ENCODE measurements around the gene VPS54.
"Not testable (repeated sequence)": the region's sequence is repeated elsewhere in the genome, so short reads cannot be mapped to it uniquely, and the experiment has no call there.

Gene VPS54

DNA sequence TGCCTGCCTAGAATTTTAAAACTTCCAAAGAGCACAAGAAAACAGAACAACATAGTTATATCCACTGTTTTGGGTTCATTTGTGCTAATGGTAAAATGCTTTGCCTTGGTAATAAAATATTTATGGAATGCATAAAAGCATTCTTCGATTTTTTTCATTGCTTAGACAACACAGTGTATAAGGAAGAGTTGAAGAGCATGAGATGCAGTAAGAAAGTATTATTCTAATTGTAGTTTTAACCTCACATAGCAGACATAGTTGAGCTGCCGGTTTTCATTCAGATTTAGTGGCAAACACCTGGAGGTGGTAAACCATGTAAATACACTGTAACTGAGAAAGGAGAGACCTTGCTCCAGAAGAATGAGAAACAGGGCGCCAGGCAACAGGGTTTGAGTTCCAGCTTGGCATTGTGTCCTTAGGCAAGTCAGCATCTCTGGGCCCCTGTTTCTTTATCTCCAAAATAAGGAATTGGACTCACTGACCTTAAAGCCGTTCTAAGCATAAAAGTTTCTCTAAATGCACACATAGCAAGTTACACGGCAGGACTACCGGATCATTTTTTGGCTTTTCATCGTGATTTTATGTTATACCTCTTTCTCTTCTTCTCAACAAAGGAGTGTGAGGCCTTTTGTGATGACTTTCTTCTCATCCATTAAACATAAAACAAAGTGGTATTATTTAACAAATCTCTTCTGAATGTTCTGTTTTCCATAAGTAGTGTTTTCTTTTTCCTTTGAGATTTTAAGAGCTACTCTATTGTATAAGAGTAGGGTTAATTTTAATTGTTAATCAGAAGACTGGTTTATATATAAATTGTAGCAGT lies 169.6 kb downstream of the VPS54 start:
- no peak for DNase-seq

DNA sequence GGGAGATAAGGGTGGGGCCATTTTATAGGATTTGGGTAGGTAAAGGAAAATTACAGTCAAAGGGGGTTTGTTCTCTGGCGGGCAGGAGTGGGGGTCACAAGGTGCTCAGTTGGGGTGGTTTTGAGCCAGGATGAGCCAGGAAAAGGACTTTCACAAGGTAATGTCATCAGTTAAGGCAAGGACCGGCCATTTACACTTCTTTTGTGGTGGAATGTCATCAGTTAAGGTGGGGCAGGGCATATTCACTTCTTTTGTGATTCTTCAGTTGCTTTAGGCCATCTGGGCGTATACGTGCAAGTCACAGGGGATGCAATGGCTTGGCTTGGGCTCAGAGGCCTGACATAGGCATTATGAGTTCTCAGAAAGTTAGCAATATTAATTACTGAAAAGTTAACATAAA lies 171.7 kb downstream of the VPS54 start:
- DNase-seq, result not testable (repeated sequence)

More for the DNA sequence above, 169.6 kb downstream of the VPS54 start:
- TF ChIP-seq GATA1 (IDR thresholded peaks at IDR 0.05; ENCODE audit: low read depth, low read length) (no peak), POLR2A (IDR thresholded peaks at IDR 0.05; ENCODE audit: low read length) (no peak)

DNA sequence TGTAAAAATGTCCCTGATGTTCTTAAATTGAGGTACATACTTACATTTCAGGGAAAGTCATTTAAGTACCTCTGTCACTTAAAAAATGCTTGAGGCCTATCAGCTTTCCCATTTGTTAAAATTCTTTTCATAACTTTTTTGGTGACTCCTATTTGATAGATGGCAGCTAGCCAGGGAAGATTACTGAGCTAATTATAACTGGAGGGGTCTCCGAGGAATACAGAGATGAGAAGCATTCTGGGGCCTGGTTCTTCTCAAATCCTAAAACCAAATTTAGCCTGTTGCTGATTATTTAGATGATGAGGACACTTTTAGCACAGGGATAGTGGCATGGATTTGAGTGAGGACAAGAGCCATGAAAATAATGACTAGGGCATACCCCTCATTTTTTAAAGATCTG lies 172.7 kb downstream of the VPS54 start:
- no peak for TF ChIP-seq GATA1 (IDR thresholded peaks at IDR 0.05; ENCODE audit: low read depth, low read length)
- DNase-seq, result no peak

DNA sequence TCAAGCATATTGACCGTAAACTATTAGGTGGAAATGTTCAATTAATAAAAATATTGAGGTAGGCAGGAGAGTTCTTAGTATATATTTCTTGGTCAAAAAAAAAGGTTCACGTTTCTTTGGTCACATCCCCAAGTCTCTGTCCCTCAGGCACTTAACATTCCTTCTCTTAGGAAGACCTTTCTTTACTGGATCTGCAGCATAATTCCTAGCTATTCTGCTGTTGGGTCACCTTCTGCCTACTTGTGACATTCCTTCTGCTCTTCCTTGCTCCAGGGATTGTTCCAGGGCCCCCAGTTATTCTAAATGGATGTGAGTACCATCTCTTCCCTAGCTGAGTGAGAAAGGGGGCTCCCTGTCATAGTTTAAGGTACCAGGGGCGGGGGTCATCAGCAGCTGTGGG lies 173.4 kb downstream of the VPS54 start:
- TF ChIP-seq GATA1 (IDR thresholded peaks at IDR 0.05; ENCODE audit: low read depth, low read length), result no peak

DNA sequence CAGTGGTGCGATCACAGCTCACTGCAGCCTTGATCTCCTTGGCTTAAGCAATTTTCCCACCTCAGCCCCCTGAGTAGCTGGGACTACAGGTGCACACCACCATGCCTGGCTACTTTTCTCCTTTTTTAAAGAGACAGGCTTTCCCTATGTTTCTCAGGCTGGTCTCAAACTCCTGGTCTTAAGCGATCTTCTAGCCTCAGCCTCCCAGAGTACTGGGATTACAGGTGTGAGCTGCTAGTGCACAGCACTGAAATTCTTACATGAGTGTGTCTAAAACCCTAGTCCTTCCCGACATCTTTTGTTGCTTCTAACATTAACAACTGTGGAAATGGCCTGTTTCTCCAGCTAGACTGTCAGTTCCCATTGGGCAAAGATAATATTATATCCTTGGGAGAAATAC lies 174.6 kb downstream of the VPS54 start:
- TF ChIP-seq POLR2A (IDR thresholded peaks at IDR 0.05; ENCODE audit: low read length) (no peak), GATA1 (IDR thresholded peaks at IDR 0.05; ENCODE audit: low read depth, low read length) (no peak)
- DNase-seq, result no peak

More for the DNA sequence above, 173.4 kb downstream of the VPS54 start:
- DNase-seq, result no peak

DNA sequence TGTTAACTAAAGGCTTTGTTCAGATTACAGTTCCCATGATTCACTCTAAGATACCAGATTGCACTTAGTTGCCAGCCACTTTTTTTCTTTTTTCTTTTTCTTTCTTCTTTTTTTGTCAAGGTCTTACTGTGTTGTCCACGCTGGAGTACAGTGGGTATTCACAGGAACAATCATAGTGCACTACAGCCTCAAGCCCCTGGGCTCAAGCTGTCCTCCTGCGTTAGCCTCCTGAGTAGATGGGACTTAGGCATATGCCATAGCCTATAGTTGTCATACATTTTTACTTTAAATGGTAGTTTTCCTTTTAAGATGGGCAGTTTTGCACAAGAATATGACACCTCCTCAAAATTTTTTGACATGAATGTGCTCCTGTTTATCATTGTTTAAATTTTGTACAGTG lies 175.4 kb downstream of the VPS54 start:
- TF ChIP-seq GATA1 (IDR thresholded peaks at IDR 0.05; ENCODE audit: low read depth, low read length) (no peak), POLR2A (IDR thresholded peaks at IDR 0.05; ENCODE audit: low read length) (no peak)

DNA sequence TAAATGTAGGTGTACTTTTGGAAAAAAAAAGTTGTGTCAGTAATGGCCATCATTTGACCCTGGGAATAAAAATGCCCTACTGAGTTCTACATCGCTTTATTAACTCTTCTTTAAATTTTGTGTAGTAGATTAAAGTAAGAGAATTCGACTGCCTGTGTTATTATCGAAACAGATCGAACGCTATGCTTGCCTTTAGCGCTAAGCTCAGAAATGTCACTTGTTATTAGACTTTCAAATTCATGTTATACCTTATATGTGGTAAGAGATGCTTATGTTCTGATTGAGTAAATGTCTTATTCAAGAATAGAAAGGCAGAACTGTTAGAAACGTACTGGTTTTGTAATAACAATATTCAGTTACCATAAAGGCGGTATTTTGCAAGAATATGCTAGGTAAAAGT lies 176.1 kb downstream of the VPS54 start:
- no peak for TF ChIP-seq GATA1 (IDR thresholded peaks at IDR 0.05; ENCODE audit: low read depth, low read length)
- TF ChIP-seq POLR2A (IDR thresholded peaks at IDR 0.05; ENCODE audit: low read length), result no peak
- DNase-seq, result peak in 1 of 2 experiments; percentile 27

More for the DNA sequence above, 175.4 kb downstream of the VPS54 start:
- DNase-seq, result no peak

DNA sequence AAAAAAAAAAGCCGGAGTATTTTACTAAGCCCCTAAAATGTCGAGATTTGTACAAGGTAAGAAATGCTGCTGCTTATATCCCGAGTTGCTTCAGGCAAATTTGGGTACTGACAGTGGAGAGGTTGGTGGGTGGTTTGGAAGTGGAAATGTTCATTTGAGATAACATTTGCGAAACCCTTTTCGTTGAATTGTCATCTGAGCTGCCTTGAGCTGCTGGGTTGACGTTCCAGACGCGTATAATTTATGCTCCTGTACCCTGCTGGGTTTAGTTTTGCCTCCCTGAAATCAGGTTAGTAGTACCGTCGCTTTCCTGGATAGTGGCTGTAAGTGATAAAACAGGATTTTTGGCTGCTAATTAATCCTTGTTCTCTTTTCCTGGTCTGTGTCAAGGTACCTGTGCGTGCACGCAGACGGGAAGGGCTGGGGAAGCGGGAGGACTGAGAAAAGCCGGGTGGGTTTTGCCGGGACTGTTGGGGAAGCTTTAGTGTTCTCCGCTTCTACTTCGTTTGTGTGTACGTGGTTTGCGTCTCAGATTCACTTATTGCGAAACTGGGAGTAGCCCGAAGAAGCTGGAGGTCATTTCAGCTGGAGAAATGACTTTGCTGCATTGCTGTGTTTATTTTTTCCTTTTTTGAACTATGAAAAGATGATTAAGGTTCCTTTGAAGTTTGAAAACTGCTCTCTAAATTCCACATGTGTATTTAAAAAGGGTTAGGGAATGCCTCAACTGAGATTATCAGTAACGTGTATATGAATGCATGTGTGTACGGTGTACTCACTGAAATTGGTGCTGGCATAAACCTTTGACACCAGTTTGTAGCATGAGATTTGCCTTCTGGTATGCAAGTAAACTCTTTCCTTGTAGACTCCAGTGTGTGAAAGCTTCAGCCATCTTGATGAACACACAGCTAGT lies 176.8 kb downstream of the VPS54 start:
- peak; percentile 67 to 70 for DNase-seq

More for the DNA sequence above, 176.8 kb downstream of the VPS54 start:
- TF ChIP-seq POLR2A (IDR thresholded peaks at IDR 0.05; ENCODE audit: low read length) (no peak), GATA1 (IDR thresholded peaks at IDR 0.05; ENCODE audit: low read depth, low read length) (no peak)

All from erythroblast (primary cell).